GM18507 (cell line): ENCODE data around the gene TTC23.

Experiments
- DNase-seq: peaks from one replicate; pipeline ENCODE4 v3.0.0; 2011; ENCODE audit warnings: low read depth; ENCODE audit not compliant: insufficient read length; ENCODE audit errors: extremely low spot score
- FAIRE-seq: peaks from 2 replicates; lab custom pipeline; 2011; peaks lifted over from hg19 to GRCh38; lab: Jason Lieb, UNC

TTC23 gene

DNA sequence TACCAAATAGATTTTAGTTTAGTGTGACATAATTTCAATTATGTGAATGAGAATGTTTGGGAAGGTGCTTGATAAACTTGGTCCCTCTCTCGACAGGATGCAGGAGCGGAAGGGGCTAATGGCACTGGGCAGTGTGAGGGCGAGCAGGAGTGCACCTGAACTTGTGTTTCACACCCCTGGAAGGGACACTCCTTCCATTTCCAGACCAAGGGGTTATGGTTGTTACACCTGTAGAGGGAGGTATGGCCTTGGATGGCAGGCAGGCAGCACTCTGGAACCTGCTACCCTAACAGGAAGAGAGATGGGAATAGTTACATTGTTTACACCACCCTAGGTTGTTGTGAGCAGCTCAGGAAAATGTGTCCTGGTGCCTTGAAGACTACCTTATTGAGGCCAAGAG, 122.5 kb downstream of the TTC23 start:
- DNase-seq, result no peak
- FAIRE-seq, result no peak

DNA sequence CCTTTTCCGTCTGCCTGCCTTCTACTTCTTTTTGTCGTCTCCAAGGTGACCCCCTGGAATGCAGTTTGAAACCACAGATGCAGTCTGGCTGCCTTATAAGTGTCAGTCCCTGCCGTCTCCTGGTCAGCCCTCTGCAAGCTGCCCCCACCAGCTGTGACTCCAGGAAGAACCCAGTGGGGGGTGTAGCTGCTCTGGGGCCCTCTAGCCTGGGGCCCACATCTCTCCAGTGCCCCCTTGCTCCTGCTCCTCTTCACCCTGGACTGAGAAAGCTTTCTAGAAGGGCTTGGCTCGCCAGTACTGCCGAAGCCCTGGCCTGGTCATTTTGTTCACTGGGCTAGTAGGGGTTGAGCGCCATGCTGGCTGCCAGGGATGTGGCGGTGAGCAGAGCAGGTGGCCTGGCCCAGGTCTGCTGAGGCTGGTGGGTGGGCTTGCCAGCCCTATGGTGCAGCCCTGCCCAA, 123.2 kb downstream of the TTC23 start:
- DNase-seq (no peak), FAIRE-seq (no peak)

DNA sequence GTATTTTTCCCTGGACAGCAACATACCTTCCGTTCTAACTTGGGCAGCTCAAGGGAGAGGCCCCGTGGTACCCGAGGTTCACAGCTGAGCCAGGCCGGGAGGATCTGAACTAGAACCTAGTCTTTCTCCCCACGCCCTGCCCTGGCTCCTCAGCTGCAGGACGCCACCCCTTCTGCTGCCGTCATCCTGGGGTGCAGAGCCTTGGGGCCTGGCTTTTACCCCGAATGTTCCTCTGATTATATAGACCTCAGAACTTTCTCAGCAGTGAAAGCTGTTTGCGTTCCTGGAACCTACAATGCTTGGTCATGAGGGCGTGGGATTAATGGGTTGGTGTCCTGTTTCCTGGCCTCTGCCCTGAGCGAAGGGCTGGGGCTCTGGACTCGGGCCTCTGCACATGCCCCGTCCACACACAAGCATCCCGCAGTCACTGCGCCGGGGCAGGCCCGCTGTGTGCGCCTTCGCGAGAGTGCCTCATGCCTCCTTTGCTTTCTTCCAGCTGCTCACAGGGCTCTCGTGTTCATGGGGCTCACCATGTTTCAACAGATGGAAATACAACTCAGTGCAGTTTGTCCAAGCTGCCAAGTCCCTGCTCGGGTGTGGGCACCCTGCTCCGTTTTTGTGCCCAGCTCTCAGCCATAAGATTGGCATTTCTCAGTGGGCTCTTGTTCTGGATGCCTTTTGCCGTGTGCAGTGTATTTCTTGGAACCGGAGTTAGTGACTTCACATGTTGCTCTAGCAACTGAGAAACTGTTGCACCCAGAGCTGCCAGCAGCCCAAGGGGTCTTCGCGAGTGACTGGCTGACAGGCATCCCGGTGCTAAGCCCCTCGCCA, 124.1 kb downstream of the TTC23 start:
- FAIRE-seq (no peak), DNase-seq (no peak)

DNA sequence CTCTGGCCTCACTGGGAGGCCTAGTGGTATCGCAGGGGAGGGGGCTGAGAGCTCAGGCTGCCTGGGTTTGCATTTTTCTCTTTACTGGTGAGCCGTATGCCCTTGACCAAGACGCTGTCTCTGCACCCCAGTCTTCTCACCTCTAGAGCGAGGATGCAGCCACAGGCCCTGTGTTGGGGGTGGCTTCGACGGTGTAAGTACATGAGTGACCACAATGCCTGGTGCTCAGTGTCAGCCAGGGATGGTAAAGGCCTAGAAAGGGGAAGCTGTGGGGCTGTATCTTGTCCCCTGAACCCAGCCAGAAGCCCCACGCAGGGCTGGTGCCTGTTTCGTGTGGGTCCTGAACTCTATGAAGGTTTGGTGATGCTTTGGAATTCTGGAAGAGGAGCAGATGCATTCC, 124.7 kb downstream of the TTC23 start:
- no peak for DNase-seq
- FAIRE-seq, result no peak

DNA sequence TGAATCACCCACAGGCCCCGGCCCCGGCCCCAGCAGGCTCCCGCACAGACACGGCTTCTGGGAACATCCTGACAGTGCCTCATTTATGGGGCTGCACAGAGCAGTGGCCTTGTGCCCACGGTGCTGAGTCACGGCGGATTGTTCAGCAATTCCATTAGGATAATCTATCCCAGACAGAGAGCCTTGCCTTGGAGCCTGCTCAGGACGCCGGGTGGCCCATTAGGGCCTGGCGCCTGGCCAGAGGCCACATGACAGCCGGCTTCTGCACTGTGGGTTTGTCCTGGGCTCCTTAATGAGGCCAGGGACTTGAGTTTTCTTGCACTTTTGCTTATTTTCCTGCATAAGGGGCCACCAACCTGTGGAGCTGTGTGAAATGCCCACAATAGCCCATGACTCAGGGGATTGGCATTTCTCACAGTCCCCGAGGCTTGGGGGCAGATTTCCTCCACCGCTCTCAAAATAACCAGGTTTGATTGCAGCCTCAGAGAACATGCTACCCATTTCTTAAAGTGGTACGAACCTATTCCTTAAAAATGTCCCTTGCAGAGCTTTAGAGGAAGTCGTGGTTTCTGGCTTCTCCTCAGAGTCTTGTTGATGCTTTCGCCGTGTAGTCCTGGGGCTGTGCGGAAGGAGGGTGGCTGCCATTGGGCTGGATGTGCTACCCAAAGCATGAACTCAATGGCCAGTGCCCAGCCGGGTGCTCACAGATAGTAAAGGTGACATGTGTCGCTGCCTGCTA, 125.5 kb downstream of the TTC23 start:
- FAIRE-seq (no peak), DNase-seq (no peak)

DNA sequence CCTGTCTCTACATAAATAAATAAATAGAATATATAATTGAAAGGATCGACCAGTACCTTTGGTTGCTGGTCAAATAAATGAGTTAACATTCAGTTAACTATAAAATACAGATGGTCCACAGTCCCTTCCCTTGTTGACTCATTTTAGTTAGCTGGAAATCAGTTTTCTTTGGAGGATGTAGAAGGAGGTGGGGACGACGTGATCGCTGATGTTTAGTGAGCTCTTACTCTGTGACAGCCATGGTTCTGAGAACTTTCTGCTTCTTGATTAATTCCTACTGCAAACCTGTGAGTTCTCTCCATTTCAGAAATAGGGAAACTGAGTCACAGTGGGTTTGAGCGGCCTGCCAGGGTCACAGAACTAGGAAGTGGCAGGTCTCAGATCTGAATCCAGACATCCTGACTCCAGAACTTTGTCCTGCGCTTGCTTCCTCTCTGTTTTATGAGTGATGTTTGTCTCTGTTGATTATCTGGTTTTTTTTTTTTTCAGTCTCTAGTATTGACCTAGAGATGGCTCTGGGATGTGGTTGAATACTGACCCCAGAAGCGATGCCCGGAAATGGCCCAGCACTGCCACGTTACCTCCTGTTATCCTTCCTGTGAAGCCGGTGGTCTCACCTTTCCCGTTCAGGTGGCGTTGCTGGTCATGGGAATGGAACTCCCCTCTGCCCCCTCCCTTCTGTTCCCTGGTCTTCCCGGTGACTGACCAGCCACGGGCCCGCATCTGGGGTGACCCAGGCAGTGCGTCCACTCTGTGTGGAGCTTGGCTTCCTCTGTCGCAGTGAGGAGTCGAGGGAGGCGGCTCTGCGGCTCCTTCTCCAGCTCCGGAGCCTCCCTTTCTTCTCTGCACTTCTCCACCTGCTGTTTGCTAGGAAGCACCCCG, 126.3 kb downstream of the TTC23 start:
- DNase-seq (no peak), FAIRE-seq (no peak)

DNA sequence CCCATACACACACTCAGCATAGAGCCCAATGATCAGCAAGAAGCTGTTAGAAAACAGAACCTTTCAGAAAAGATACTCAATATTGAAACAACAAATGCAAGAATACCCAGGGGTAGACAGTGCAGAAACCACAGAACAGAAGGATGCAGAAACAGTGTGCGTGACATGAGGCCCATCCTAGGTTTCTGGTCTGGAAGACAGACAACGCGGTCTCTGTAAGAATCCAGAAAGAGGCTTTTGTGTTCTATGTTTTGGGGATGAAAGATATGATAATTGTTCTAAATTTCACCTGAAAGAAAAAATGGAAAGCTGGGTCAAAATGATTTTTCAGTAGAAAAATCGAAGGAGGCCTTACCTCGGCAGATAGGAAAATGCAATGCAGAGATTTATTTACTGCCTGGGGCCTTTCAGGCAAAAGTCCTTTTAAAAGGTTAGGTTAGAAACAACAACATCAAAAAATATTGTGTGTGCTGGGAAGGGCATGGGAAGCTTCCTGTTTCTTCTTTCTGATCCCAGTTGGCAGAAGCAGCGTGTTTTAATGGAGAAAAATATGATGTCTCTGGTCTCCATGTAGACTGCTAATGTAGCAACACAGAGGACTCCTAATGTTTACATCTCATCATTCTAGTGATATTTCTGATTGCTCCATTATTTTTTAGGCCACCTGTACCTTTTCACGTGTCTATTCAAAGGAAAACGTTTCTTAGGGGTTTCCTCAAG, 127.5 kb downstream of the TTC23 start:
- FAIRE-seq, result no peak
- no peak for DNase-seq

DNA sequence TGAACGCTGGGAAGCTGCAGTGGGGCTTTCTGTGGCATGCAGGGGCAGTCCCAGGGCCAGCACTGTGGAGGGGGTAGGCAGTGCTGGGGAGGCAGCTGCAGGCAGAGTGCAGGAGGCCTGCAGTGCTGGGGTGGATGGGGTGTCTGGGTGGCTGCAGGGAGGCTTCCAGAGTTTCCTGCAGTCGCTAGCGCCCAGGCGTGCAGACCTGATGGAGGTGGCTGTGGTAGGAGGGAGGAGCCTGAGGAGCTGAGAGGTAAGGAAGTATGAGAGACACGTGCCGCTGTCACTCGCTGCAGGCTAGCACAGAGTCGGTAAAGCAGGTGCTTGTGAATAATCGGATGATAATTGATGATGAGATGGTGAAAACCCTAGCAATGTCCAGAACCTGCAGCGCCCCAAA, 128.2 kb downstream of the TTC23 start:
- FAIRE-seq, result no peak
- DNase-seq, result no peak

DNA sequence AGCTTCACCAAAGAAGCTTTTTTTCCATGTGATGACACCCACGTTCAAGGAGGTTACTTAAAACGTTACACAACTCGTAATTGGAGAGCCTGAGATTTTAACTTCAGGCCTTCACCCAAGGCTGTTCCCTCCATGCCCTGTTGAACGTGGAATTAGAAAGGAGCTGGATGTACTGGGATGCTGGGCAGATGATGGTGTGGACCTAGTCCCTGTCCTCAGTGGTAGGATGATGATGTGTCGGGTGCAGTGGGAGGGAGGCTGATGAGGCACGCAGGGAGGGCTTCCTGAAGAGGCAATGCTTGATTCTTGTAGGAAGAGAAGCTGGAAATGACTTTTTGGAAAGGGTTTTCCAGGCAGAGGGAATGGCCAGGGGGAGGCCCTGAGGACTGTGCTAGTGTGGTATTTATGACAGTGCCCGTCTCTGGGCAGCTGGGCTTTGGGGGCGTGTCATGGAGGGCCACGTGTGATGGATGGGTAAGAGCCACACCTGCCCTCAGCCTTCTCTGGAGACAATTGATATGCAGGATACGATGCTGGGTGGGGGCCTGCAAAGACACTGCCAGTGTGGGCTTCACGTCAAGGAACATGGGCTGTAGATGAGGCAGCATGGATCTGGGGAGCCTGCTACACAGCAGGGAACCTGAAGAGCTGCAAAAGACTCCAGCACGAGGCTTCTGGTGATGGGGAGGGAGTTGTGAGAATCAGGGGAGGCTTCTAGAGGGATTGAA, 129.2 kb downstream of the TTC23 start:
- DNase-seq (no peak), FAIRE-seq (no peak)

DNA sequence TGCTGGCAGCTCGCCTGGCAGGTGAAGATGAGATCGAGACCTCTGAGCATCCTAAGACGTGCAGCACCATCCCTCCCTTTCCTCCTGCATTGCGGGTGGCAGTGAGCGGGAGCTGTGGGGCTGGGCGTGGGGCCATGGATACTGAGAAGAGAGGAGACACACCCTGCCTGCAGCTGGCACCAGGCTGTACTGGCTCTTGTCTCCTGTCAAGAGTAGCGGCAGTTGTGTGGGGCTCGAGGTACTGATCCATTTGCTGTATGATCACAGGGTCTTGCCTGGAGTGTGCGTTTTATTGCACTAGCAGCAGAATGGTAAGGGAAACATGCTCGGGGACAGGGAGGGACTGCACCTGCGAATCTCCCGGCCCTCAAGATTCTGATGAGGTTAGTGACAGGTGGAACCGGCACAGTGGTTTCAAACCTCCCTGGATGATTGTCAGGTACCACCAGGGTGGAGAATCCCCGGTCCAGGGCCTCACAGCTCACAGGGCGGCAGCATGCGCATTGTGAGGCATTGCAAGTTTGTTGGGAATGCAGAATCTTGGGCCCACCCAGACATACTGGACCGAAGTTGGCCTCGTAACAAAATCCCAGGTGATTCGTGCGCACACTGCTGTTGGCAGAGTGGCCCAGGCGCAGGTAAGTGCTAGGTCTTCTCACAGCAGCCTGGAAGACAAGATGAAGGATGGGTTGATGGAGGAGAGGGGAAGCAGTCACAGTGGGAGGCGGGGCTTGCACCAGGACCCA, 130.4 kb downstream of the TTC23 start:
- no peak for FAIRE-seq
- DNase-seq, result no peak

DNA sequence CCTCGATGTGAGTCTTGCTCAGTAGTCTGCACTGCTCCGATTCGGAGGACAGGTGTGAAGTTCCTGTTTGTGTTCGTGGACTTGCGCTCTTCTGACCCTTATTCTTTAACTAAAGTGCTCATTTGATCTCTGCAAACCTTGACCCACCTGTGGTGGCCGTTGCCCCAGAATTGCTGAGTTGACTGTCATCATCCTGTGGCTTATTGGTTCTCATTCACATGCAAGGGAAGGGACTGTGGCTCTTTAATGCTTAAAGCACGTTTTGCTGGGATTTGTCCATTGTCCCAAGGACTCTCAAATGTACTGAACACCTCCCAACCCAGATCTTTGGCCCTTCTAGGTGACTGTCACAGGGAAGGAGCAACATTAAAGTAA, 131.1 kb downstream of the TTC23 start:
- FAIRE-seq, result no peak

DNA sequence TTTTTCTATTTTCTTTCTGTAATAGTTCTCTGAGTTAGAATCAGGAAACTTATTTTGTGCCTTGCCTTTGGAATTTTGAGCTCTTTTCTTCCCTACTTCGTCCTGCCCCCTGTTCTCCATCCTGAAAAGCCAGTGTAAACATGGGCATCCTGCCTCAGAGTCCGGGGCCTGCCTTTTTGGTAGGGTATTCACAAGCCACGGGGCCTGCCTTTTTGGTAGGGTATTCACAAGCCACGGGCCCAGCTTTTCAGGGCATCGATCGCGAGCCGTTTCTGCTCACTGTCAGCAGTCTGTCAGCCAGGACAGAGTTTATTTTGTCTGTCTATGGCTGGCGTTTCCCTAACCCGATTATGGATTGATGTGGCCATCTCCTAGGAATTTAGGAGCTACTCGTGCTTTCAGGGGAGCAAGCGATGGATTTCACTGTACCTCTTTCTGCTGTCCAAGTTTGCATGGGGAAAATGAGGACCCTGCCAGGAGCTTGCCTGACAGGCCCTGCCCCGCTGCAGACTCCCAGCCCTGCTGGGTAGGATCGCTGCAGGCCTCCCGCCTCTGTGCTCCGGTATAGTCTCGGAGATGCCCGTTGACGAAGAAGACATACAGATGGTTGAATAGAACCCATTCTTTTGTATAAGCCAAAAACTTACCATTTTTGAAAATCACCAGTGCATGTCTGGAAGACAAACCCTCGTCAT, 131.7 kb downstream of the TTC23 start:
- DNase-seq, result no peak
- FAIRE-seq, result no peak

More for the DNA sequence above, 131.1 kb downstream of the TTC23 start:
- no peak for DNase-seq

DNA sequence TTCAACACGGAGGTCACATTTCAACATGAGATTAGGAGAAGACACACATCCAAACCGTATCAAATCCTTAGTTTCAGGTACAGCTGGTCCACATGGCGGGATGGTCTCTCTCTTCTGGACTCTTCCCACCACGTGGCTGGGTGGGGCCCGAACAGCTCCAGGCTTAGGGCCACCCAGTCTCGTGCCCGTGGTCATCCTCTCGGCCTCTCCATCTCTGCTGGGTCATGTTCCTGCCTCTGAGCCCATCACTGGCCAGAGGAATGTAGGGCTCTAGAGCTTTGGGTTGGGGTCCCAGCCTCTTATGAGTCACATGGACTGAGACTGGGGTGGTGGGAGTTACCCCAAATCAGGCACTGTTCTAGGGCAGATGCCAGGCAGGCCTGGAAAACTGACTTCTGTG, 132.3 kb downstream of the TTC23 start:
- DNase-seq (no peak), FAIRE-seq (no peak)

DNA sequence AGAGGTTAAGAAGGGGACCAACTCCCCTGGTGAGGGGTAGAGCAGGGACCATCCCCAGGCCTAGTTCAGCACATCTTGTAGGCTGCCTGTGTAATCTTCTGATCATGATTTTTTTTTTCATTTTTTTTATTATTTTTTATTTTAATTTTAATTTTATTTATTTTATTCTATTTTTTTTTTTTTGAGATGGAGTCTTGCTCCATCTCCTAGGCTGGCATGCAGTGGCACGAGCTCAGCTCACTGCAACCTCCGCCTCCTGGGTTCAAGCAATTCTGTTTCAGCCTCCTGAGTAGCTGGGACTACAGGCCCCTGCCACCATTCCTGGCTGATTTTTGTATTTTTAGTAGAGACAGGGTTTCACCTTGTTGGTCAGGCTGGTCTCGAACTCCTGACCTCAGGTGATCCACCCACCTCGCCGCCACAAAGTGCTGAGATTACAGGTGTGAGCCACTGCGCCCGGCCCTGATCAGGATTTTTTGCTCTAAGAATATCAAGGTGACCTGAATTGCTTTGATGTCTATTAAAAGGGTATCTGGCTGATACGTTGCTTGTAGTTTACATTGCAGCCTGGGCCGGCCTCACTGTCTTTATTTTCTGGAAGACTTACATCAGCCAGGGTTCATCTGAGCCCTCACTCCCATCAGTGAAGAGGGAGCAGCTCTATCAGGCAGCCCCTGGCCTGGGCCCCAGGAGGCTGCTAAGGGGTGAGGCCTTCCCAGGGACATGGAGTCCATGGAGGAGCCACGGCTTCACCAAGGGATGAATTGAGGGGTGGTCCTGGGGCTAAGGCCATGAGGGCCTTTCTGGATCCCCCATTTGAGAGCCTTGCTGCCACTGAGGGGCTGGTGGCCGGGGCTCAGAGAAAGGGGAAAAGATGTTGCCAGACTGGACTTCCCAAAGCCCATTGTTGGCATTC, 133.8 kb downstream of the TTC23 start:
- FAIRE-seq, result no peak
- no peak for DNase-seq

DNA sequence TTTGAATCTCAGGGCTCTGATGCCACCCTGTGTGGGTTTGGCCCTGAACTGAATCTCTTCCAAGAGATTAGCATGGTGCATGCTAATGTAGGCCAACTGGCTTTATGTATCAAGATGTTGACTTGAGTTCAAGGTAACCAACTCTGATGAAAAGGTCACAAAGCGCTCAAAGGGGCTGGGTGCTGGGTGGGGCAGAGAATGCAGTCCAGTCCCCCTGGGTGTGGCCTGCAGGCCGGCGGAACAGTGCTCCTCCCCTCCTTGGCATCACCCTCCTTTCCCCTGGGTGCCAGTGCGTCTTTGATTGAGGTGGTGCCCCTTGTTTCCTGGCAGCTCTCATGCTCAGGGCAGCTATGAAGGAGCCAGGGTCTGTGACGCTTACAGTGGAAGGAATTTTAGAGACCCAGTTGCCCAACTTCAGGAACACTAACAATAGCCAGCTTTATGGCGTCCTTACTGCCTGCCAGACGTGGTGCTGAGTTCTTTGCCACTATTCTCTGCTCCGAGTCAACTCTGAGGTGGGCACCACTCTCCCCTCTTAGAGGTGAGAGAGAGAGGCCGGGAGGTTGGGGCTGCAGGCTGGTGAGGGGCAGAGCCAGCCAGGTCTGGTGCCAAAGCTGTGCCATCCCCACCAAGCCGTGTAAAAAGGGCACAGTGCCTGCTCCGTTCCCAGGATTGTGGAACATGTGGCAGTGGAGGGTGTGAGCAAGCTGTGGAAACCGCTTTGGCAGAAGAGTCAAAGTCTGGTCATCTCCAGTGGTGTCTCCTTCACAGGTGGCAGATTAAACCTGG, 134.7 kb downstream of the TTC23 start:
- FAIRE-seq (no peak), DNase-seq (no peak)
